GM21367 (cell line): ENCODE measurements around the gene TEX101.
"Not testable (repeated sequence)": the region's sequence is repeated elsewhere in the genome, so short reads cannot be mapped to it uniquely, and the experiment has no call there.

Experiments
- ATAC-seq: cut with Tn5 transposase; IDR thresholded peaks from one replicate; pipeline ENCODE4 v1.9.1; 2021; ENCODE audit not compliant: unreplicated experiment

The TEX101 gene, protein sequence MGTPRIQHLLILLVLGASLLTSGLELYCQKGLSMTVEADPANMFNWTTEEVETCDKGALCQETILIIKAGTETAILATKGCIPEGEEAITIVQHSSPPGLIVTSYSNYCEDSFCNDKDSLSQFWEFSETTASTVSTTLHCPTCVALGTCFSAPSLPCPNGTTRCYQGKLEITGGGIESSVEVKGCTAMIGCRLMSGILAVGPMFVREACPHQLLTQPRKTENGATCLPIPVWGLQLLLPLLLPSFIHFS

DNA sequence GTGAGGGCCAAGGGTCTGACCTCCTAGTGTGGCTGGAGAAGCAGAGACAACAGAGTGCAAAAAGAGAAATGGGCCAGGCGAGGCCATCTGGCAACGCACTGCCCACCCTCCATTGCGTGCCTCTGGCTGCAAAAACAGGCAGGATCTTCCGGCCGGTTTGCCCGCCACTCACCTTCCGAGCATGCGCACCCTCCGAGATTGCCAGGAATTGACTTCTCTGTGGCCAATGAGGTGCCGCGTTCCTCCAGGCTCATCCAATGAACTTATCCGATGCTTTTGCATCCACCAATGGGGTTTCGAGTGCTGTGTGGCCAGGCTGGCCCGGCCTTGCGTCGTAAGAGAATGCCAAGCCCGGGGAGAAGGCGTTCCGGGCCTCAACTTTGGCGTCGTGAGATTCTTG, at the start of gene TEX101:
Gene TEX101, plus strand, starts transcription at position 337 of the 400 bp plus-strand sequence. CDS start 1,030 bp downstream, outside the sequence.
- no peak for ATAC-seq

DNA sequence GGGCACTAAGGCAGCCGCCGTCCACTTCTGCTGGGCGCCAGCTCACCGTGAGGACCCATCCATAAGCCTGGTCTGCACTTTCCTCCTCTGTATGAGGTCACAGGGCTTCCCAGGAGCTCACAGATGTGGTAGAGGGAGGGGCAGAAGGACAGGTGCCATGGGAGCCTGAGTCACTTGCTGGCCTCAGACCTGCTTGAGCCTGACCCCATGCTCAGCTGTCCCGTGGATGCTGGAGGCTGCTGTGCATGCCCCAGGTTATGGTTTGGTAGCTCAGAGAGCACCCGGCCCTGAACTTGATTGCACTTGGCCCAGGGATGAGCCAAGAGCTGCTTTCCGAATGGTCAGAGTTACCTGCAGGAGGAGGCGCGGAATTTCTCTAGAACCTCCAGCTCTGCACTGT, 49.0 kb upstream of the TEX101 start:
- ATAC-seq = not testable (repeated sequence)

DNA sequence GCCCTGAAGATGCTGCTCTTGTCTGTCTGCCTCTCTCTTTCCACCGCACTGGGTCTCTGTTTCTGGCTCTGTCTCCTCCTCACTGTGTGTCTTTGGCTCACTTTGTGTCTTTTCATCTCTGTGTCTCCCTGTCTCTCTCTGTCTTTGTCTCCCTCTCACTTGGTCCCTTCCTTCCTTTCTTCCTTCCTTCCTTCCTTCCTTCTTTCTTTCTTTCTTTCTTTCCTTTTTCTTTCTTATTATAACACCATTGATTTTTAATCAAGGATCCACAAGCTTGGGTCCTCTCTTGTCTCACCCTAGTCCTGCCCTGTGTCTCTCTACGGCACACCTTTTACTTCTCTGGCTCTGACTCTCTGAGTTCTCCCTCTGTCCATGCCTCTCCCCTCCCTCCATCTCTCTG, 46.9 kb upstream of the TEX101 start:
- ATAC-seq = no peak

DNA sequence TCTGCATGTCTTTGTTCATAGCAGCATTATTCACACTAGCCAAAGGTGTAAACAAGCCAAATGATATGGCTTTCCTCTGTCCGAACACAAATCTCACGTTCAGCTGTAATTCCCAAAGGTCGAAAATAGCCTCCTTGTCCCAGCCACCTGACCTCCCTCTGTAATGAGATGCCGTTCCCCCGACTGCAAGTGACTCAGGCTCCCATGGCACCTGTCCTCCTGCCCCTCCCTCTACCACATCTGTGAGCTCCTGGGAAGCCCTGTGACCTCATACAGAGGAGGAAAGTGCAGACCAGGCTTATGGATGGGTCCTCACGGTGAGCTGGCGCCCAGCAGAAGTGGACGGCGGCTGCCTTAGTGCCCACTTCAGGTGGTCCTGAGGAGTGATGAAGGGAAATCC, 45.8 kb upstream of the TEX101 start:
- not testable (repeated sequence) for ATAC-seq

DNA sequence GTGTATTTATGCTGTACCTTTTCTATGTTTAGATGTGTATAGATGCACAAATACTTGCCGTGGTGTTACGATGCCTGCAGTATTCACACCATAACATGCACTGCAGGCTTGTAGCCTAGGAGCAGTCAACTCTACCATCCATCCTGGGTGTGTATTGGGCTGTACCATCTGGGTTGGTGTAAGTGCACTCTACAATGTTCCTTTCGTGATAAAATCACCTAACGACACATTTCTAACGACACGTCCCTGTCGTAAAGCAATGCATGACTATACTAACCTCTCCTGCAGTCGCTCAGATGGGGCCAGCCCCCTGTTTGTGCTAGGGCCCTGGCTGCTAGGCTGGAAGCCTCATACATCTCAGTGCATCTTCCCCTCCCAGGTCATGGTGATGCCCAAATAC, 42.8 kb upstream of the TEX101 start:
- ATAC-seq = no peak

DNA sequence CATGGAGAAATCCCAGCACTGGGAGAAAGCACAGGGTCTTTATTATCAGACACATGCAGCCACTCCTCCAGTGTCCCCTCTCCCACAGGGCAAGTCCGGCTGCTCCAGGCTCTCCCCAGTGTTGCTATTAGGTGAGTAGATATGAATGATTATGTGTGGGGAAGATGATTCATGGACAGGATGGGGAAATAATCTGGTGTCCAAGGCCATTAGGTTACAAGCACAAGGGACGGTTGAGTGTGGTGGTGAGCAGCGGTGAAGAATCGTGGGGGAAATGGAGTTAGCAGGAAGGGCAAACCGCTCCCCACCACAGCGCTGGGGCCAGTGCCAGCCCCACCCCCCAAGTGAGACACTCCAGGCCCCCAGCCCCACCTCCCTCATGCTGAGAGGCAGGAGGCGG, 42.2 kb upstream of the TEX101 start:
- ATAC-seq = no peak

DNA sequence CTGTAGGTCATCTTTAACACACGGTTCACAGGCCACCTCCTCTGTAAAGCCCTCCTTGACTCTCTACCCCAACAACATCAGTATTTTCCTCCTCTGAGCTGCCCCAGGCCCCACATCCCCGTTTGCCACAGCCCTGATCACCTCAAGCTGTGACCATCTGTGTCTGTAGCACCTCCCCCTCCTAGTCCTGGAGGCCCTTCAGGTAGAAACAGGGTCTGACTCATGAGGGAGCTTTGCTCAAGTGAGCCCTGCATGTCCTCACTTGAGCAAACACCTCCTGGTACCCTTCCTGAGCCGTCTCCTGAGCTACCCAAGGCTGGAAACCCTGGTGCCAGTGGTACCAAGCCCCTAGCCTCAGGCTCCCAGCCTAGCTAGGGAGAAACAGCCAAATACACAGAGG, 37.1 kb upstream of the TEX101 start:
- not testable (repeated sequence) for ATAC-seq

DNA sequence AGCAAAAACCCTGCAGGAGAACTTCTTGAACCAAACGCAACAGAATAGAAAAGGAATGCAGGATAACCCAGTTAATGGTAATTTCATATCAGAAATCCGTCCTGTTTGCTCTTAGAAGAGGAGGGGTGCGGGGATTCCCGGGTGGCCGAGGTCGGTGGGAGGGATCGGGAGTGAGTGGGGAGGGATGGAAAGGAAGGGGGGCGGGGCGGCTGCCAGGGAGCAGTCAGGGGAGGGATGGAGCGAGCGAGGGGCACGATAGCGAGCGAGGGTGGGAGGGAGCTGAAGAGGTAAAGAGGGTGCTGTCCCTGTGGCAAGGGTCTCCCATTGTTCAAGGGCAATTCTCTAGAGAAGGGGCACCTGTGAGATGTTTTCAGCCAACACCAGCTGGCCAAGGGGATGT, 34.7 kb upstream of the TEX101 start:
- no peak for ATAC-seq

DNA sequence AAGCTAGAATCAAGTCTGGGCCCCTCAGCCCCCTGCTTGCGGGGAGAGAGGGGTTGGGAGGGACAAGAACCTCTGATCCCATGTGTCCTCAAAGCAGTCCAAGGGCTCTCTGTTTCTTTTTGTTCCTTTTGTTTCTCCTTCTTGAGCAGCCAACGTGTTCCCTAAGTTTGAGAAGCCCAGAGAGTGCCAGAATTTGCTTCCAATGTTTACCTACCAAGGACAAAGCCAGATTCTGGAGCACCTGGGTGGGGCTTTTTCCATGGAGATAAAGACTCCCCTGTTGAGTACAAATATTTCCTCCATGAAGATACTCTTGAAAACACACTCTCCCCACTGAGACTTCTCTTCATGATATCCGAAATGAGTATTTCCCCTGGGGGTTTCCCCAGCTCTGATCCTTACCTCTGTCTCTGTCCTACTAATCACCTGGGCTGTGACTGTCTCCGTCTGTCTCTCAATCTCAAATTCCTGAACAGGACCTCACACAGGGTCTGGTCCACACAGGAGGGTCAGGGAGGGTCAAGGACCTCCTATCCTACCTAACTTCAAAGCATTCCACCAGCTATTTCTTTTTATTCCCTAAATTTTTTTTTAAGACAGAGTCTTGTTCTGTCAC, 33.8 kb upstream of the TEX101 start:
- no peak for ATAC-seq

DNA sequence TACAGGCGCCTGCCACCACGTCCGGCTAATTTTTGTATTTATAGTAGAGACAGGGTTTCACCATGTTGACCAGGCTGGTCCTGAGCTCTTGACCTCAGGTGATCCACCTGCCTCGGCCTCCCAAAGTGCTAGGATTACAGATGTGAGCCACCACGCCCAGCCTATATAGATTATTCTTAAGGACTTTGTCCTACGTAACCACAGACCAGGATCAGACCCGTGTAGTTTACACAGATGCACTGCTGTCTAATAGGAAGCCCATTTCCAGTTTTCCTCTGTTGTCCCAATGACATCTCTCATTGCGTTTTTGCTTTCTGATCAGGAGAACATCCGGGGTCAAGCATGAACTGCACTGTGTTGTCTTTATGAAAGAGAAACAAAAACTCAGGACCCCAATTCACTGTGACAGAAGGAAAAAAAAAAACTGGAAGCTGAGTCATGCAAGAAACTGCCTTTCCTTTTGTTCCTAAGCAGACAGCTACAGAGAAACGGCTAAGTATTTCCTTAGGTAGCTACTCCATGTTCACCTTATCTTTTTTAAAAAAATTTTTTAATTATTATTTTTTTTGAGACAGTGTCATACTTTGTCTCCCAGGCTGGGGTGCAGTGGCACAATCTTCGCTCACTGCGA, 32.0 kb upstream of the TEX101 start:
- not testable (repeated sequence) for ATAC-seq

DNA sequence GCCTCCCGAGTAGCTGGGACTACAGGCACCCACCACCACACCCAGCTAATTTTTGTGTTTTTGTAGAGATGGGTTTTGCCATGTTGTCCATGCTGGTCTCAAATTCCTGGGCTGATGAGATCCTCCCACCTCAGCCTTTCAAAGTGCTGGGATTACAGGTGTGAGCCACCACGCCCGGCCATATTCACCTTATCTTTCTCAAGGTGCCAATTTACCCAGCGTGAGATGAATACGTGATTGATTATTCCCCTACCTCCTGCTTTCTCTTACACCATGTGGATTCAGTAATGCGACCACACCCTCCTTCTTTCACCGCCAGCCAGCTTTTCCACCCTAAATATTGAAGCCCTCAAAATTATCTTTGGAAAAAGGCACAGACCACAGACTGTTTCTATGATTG, 31.4 kb upstream of the TEX101 start:
- not testable (repeated sequence) for ATAC-seq

DNA sequence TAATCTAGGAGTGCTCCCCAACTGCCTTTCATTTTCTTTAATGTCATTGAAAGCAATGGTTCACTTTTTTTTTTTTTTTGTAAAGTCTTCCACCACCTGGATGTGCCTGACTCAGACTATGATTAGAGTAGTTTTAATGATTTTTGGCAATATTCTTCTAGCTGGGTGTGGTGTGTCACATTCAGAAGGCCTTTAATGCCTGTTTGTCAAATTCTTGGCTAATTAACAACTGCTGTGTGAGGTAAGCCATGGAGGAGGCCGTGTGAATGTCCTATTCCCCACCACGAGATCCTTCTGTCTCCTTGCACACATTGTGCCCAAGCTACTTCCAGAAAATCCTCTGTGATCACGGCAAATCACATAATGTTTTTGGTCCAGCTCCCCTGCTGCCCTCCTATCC, 30.9 kb upstream of the TEX101 start:
- not testable (repeated sequence) for ATAC-seq

DNA sequence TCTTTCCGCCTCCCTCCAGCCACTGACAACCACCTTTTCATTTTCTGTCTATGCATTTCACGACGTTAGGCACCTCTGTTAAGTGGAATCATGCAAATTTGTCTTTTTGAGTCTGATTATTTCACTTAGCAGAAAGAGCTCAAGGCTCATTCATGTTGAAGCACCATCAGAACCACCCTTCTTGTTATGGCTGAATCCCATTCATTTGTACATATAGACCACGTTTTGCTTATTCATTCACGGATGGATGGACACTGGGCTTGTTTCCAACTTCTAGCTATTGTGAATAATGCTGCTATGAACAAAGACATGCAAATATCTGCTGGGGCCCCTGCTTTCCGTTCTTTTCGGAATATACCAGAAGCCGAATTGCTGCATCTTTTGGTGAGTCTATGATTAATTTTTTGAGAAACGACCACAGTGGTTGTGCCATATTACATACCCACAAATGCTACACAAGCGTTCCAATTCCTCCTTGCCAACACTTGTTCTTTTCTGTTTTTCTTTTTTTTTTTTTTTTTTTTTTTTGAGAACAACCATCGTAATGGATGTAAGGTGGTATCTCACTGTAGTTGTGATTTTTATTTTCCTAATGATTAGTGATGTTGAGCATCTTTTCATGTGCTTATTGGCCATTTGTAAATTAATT, 23.7 kb upstream of the TEX101 start:
- not testable (repeated sequence) for ATAC-seq

DNA sequence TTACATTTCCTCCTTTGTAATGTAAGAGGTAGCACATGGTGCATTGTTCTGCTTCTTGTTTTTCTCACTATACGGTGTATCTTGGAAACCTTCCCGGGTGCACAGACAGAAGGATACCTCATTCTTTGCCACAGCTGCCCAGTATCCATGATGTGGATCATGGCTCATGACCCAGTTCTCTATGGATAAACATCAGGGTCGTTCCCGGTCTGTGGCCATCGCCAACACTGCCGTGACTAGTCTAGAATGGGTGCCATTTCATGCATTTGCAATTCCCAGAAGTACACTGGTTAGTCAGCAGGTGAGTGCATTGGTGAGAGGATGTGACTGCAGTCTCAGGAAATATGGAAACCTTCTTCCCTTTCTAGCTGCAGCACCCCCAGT, 23.1 kb upstream of the TEX101 start:
- ATAC-seq = not testable (repeated sequence)

DNA sequence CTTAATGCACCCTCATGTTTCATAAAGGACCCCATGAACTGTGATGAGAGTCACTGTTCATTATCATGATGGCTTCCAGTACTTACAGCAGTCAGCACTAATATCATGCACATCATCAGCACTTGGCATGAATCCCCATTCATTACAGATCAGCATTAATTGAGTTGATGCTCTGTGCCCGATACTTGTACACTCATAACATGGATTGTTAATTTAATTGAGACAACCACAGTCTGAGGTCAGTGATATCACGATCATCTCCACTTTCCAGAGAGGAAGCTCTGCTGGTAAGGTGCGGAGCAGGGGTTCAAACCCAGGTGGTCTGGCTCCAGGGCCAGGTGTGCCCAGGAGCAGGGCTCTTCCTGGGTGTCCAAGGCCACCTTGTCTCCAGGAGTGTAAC, 21.2 kb upstream of the TEX101 start:
- not testable (repeated sequence) for ATAC-seq

DNA sequence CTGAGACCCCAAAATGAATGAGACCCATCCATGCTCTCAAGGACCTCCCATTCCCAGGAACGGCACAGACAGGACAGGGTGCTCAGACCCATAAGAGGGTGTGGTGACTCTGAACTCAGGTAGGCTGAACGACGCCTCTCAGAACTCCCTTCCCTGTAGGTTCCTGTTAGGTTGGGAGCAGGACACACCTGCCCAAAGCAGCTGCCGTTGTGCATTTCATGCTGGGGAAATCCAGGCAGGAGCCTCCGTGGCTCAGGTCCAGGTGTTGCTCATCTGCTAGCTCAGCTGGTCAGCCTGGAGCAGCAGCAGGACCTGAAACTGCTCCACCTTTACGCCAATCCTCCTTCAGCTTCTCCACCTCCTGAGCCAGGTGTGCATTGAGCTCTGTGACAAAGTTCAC, 19.1 kb upstream of the TEX101 start:
- no peak for ATAC-seq

DNA sequence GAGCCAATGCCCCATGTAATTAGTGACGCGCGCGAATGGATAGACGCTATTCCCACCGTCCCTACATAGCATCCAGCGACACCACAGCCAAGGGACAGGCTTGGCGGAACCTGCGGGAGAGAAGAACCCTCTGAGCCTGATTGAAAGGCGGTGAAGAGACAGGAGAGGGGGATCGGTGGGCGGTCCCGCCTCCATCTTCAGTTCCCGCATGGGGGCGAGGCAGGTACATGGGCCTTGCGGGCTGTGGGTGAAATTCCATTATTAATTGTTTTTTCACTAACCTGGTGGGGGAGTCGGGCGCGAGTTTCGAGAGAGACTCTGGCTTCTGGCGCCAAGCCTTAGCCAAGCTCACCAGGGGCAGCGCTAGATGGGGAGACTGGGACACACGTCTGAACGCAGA, 8.4 kb upstream of the TEX101 start:
- ATAC-seq = no peak

DNA sequence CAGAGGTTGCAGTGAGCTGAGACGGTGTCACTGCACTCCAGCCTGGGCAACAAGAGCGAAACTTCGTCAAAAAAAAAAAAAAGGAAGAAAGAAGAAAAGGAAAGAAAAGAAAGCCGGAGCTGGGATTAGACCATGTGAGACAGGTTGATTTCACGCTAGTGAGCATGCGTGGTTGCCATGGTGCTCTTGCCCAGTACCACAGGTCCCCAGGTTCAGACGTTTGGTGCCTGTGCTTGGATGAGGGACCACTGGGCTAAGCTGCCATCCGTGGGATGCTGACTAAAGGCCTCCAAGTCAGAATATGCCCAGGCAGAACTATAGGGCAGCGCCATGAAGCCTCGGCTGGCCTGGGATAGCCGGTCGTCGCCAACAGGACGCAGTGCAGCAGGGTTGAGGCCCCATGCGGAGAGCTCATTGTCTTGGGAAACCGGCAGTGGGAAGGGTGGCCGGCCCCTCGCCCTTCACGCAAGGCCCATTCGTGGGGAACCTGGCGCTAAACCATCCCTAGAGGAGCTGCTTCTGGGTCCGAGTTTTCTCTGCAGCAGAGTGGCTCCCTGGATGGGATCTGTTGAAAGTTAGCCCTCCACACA, 7.2 kb upstream of the TEX101 start:
- ATAC-seq = no peak

DNA sequence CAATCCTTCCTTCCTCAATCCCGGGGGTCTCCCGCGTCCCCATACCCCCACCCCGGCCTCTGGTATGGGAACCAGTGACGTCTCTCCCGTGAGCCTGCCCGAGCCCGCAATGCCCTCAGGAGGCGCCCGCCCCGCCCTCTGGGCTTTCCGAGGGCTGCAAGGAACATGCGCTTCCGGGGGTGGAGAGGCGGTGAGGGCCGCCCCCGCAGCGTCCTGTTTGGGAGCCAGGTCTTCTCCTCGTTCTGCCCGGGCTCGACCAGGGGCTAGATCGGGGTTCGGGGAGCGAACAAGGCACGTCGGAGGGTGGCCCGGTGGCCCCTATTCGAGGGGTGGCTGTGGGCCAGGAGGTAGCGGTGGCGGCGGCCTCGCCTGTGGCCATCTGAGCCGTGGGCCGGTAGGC, 6.6 kb upstream of the TEX101 start:
- ATAC-seq = no peak

DNA sequence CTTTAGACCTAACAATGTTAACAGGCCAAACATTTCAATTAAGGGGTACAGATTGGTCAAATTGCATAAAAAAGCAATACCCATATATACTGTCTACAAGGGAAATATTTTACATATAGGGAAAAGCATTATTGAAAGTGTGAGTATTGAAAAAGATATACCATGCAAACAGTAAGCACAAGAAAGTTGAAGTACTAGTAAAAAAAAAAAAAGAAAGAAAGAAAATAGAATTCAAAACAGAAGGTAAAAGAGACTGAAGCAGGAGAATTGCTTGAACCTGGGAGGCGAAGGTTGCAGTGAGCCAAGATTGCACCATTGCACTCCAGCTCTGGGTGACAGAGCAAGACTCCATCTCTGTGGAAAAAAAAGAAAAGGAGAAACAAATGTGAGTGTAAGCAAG, 5.3 kb upstream of the TEX101 start:
- no peak for ATAC-seq

DNA sequence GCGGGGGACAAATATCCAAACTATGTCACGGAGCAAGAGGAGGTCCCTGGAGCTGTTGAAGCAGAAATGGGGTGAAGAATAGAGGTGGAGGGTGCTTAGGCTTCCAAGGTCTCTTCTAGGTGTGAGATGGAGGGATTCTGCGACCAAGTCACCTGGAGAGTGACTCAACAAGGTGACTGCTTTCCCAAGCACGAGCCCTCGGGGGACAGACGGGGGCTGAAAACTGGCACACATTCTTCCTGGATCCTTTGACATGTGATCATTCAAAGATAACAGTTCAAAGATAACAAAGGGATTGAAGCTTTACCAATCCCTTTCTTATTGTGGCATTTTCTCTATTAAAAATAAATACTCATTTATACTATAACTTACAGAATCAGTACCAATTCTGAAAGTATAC, 2.2 kb upstream of the TEX101 start:
- ATAC-seq = no peak
